Neutrophil (primary cell): ENCODE results near the gene PRDM15.

Source experiments
- H3K27ac ChIP-seq: fragments of 200-600 bp; sonication (generic); 2 replicates; pipeline ENCODE4 v1.5.1; 2016; ENCODE audit warnings: mild to moderate bottlenecking, moderate library complexity
- H3K27me3 ChIP-seq: fragments of 200-600 bp; sonication (generic); 2 replicates; pipeline ENCODE4 v1.6.0; 2016; ENCODE audit warnings: mild to moderate bottlenecking
- H3K36me3 ChIP-seq: fragments of 200-600 bp; sonication (generic); 2 replicates; pipeline ENCODE4 v1.5.1; 2017
- H3K4me1 ChIP-seq, 2 experiments: fragments of 200-600 bp in 1 of 2; sonication (generic) in 1 of 2; 1 replicate in 1 of 2; 2 replicates in 1 of 2; pipeline versions ENCODE4 v1.5.1 to v1.6.1; 2013 to 2016; ENCODE audit warnings: low read depth in 1 of 2, low read length in 1 of 2, mild to moderate bottlenecking in 1 of 2, moderate library complexity in 1 of 2; ENCODE audit not compliant: control insufficient read depth in 1 of 2, insufficient read depth in 1 of 2
- H3K4me3 ChIP-seq, 2 experiments: fragments of 200-600 bp in 1 of 2; sonication (generic) in 1 of 2; 1 replicate in 1 of 2; 2 replicates in 1 of 2; pipeline ENCODE4 v1.5.1; 2013 to 2016; ENCODE audit warnings: low read depth in 1 of 2, low read length in 1 of 2, mild to moderate bottlenecking in 1 of 2, moderate library complexity in 1 of 2
- H3K9me3 ChIP-seq: fragments of 200-600 bp; sonication (generic); 2 replicates; pipeline ENCODE4 v1.5.1; 2016
- TF ChIP-seq, protein P1 (sequence below): fragments of 200-600 bp; sonication (generic); IDR thresholded peaks from 2 replicates; pipeline ENCODE4 v1.5.1; 2016; ENCODE audit warnings: antibody characterized with exemption

PRDM15 gene

DNA sequence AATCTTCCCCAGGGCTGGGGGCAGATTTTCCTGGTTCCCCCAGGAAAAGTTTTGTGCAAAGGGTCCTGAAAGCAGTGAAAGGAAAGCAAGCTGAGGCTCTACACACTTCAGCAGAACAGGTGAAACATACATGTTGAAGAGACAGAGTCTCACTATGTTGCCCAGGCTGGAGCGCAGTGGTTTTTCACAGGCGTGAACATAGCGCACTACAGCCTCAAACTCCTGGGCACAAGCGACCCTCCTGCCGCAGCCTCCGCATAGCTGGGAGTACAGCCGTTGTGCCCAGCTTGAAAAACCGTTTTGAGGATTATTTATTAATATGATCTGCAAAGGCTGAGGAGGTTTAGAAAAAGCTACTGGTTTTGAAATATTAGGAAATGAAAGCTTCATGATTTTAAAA, 11.8 kb downstream of the PRDM15 start:
- H3K36me3 ChIP-seq = no peaks in the 10 kb centered on the region
- no peaks in the 10 kb centered on the region for H3K9me3 ChIP-seq
- no peak overlapping the region for H3K4me3 ChIP-seq
- no peaks in the 10 kb centered on the region for H3K27me3 ChIP-seq
- H3K27ac ChIP-seq = no peak overlapping the region
- no peaks in the 10 kb centered on the region for H3K4me1 ChIP-seq
- TF ChIP-seq, protein P1, sequence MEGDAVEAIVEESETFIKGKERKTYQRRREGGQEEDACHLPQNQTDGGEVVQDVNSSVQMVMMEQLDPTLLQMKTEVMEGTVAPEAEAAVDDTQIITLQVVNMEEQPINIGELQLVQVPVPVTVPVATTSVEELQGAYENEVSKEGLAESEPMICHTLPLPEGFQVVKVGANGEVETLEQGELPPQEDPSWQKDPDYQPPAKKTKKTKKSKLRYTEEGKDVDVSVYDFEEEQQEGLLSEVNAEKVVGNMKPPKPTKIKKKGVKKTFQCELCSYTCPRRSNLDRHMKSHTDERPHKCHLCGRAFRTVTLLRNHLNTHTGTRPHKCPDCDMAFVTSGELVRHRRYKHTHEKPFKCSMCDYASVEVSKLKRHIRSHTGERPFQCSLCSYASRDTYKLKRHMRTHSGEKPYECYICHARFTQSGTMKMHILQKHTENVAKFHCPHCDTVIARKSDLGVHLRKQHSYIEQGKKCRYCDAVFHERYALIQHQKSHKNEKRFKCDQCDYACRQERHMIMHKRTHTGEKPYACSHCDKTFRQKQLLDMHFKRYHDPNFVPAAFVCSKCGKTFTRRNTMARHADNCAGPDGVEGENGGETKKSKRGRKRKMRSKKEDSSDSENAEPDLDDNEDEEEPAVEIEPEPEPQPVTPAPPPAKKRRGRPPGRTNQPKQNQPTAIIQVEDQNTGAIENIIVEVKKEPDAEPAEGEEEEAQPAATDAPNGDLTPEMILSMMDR = no peak

DNA sequence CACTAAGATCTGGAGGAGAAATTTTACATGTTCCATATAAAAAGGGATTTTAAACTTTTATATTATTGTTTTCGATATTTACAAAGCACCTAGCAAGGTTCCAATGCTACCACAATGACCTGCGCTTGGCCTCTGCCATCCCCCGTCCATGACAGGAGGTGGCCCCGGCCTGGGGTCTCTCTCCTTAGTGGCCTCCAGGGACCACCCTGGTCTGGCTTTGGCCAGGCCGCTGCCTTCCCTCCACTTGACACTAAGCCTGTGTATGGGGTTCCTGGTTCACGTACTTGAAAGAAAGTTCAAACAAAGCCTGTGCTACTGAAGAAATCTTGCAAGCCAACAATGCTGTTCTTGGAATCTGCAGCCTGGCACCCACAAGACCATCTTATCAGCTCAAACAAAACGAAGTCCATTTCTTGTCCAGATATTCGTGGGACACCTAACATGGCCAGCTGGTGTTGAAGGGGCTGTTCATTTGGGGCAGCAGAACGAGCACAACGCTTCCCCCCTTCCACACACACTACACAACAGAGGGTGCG, 12.8 kb downstream of the PRDM15 start:
- H3K4me1 ChIP-seq = no peaks in the 10 kb centered on the region
- TF ChIP-seq, protein P1 = no peak
- H3K36me3 ChIP-seq = no peaks in the 10 kb centered on the region
- no peaks in the 10 kb centered on the region for H3K9me3 ChIP-seq
- H3K4me3 ChIP-seq = no peak overlapping the region
- H3K27ac ChIP-seq = no peak overlapping the region
- no peaks in the 10 kb centered on the region for H3K27me3 ChIP-seq

DNA sequence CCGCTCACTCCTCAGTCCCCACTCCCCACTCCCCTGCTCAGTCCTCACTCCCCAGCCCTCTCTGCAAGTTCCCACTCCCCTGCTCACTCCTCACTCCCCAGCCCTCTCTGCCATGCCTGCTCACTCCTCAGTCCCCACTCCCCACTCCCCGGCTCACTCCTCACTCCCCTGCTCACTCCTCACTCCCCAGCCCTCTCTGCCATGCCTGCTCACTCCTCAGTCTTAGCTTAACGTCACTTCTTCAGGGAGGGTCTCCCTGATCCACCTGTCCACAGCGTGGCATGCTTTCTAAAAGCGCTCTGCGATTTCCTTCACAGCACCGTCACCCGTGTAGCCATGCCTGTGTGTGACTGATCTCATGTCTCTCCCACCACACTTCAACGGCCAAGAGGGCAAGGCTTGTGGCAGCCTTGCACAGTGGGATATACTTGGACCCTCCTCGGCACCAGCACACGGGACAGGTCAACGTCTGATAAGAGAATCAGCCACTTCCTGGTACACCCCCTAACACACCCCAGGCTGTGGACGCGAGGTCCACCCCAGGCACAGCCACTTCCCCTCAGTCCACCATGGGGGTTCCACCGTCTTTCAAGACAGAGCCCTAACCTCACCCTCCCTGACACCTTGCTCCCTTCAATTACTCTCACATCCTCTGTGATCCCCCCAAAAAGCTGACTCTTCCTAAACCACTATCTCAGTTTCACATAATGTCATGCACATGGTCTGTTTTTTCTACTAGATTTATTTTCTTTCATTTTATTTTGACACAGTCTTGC, 14.0 kb downstream of the PRDM15 start:
- TF ChIP-seq, protein P1 = no peak
- no peaks in the 10 kb centered on the region for H3K9me3 ChIP-seq
- no peak overlapping the region for H3K27ac ChIP-seq
- no peaks in the 10 kb centered on the region for H3K27me3 ChIP-seq
- H3K4me1 ChIP-seq = no peaks in the 10 kb centered on the region
- H3K36me3 ChIP-seq = no peaks in the 10 kb centered on the region
- no peak overlapping the region for H3K4me3 ChIP-seq

DNA sequence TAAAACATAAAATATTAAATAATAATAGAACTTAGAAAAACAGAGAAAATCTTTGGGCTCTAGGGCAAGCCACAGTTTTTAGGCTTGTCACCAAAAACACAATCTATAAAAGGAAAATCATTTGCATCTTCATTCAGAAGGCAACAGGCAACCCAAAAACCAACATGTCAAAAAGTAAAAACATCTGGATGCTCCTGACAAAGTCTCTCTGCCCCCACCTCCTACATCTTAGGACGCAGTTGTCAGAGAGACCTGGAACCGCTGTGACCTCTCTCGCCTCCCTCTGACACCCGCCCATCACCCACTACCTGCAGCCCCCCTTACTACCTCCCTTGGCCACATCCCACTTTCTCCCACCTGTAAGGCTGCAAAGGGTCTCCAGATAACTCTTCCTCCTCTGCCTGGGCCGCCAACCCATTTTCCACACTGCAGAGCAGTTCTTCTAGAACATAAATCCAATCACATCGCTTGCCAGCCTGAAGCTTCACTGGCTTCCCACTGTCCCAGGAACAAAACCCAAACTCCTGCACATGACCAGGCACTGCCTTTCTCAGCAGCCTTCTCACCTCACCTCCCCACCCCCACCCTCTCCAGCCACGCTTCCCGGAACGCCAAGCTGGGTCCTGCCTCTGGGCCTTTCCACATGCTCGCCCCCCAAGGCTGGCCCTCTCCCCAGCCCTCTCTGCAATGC, 14.7 kb downstream of the PRDM15 start:
- Histone ChIP-seq H3K4me1 (no peaks in the 10 kb centered on the region), H3K4me3 (no peak overlapping the region), H3K27me3 (no peaks in the 10 kb centered on the region), H3K27ac (no peak overlapping the region), H3K9me3 (no peaks in the 10 kb centered on the region), H3K36me3 (no peaks in the 10 kb centered on the region)
- TF ChIP-seq, protein P1 = no peak

DNA sequence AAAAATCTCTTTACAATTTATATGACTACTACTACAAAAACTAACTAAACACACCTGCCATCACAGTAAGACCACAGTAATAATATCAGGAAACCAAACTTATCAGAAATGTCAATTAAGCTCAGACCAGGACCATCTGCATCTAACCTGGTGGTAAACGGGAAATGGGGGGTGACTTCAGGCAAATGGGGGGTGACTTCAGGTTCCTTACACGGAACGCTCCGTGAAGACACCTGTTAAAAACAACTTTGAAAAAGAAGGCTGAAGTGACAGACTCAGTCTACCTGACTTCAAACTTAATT, 15.8 kb downstream of the PRDM15 start:
- no peak overlapping the region for H3K4me3 ChIP-seq
- H3K27me3 ChIP-seq = no peaks in the 10 kb centered on the region
- H3K9me3 ChIP-seq = no peaks in the 10 kb centered on the region
- no peaks in the 10 kb centered on the region for H3K4me1 ChIP-seq
- TF ChIP-seq, protein P1 = no peak
- H3K36me3 ChIP-seq = peaks cover 9% of the 10 kb centered on the region
- no peak overlapping the region for H3K27ac ChIP-seq
